Naive thymus-derived CD4-positive, alpha-beta T cell (primary cell): ENCODE measurements around the gene ASIP. TPM values are rescaled to one million over a fixed set of nuclear protein-coding genes. Genes with fewer than 3 reads are reported as not detected.

Experiments used
- ATAC-seq: fragments of 150-1000 bp; cut with Tn5 transposase; 2 replicates; pipeline ENCODE4 v1.10.0; 2021; ENCODE audit warnings: mild to moderate bottlenecking, moderate library complexity
- CTCF ChIA-PET: fragments of 350-600 bp; sonication (Branson Sonifier 250); formaldehyde crosslinking; loops from one replicate; lab custom pipeline; 2021; ENCODE audit warnings: antibody characterized with exemption; lab: Charles Lee
- POLR2A ChIA-PET: fragments of 350-600 bp; sonication (Branson Sonifier 250); formaldehyde crosslinking; loops from one replicate; lab custom pipeline; 2021; ENCODE audit warnings: antibody characterized with exemption, inconsistent platforms; lab: Charles Lee
- DNase-seq, 9 donors: peaks; one replicate each; pipeline versions ENCODE4 v3.0.0 to v3.0.0-alpha.2; 2020 to 2022; ENCODE audit warnings: mixed read lengths in 1 of 9
- H3K27ac ChIP-seq: one replicate; pipeline ENCODE4 v1.7.0; 2013; ENCODE audit warnings: mild to moderate bottlenecking, low read depth, low read length, moderate library complexity
- H3K27me3 ChIP-seq, 2 donors: one replicate each; pipeline ENCODE4 v1.7.0; 2013; ENCODE audit warnings: low read length in 2 of 2, mild to moderate bottlenecking in 2 of 2, moderate library complexity in 2 of 2; ENCODE audit not compliant: control insufficient read depth in 2 of 2, insufficient read depth in 2 of 2
- H3K36me3 ChIP-seq, 3 experiments: 1 replicate in 2 of 3; 2 replicates in 1 of 3; pipeline ENCODE4 v1.7.0; 2013; ENCODE audit warnings: low read length in 3 of 3, mild to moderate bottlenecking in 3 of 3, moderate library complexity in 1 of 3; ENCODE audit not compliant: insufficient read depth in 3 of 3, control insufficient read depth in 2 of 3
- H3K4me1 ChIP-seq, 2 donors: one replicate each; pipeline ENCODE4 v1.7.0; 2013; ENCODE audit warnings: low read length in 2 of 2, mild to moderate bottlenecking in 2 of 2, moderate library complexity in 1 of 2; ENCODE audit not compliant: control insufficient read depth in 2 of 2, insufficient read depth in 2 of 2
- H3K4me3 ChIP-seq: 2 replicates; pipeline ENCODE4 v1.7.0; 2013; ENCODE audit warnings: mild to moderate bottlenecking, low read length
- H3K9me3 ChIP-seq, 3 experiments: 1 replicate in 2 of 3; 2 replicates in 1 of 3; pipeline ENCODE4 v1.7.0; 2013; ENCODE audit warnings: low read length in 3 of 3; ENCODE audit not compliant: control insufficient read depth in 2 of 3
- H3K27ac Mint-ChIP-seq, 9 donors: one replicate each; pipeline ENCODE4 v1.8.0; 2020 to 2022; ENCODE audit warnings: mixed read lengths in 9 of 9, mild to moderate bottlenecking in 8 of 9, moderate library complexity in 5 of 9, inconsistent platforms in 2 of 9
- H3K27me3 Mint-ChIP-seq, 5 donors: one replicate each; pipeline ENCODE4 v1.8.0; 2021 to 2022; ENCODE audit warnings: mixed read lengths in 5 of 5, mild to moderate bottlenecking in 1 of 5
- H3K36me3 Mint-ChIP-seq, 5 donors: one replicate each; pipeline ENCODE4 v1.8.0; 2020 to 2022; ENCODE audit warnings: mixed read lengths in 5 of 5, mild to moderate bottlenecking in 3 of 5, inconsistent platforms in 1 of 5
- H3K4me1 Mint-ChIP-seq, 7 donors: one replicate each; pipeline ENCODE4 v1.8.0; 2020 to 2022; ENCODE audit warnings: mixed read lengths in 7 of 7, mild to moderate bottlenecking in 3 of 7, inconsistent platforms in 1 of 7
- H3K4me3 Mint-ChIP-seq, 10 donors: one replicate each; pipeline ENCODE4 v1.8.0; 2020 to 2022; ENCODE audit warnings: mild to moderate bottlenecking in 10 of 10, mixed read lengths in 10 of 10, moderate library complexity in 6 of 10, inconsistent platforms in 2 of 10
- H3K9me3 Mint-ChIP-seq, 11 donors: one replicate each; pipeline ENCODE4 v1.8.0; 2020 to 2022; ENCODE audit warnings: mixed read lengths in 11 of 11, mild to moderate bottlenecking in 4 of 11, inconsistent platforms in 1 of 11, moderate library complexity in 1 of 11
- intact Hi-C, 2 donors: fragments of 100-400 bp; cut with micrococcal nuclease; formaldehyde crosslinking; loops; one replicate each; pipeline ENCODE4 v1.15.1; 2023
- polyA plus RNA-seq, 2 donors: library from polyadenylated mRNA; unstranded; fragments of 300-500 nt; fragmentation: Illumina TruSeq; gene quantifications; one replicate each; pipeline ENCODE4 v1.2.3, GENCODE V29; 2021
- total RNA-seq, 6 experiments: library from RNA in 5 of 6; stranded (reverse) in 5 of 6; gene quantifications; 1 replicate in 5 of 6; 2 replicates in 1 of 6; pipeline ENCODE4 v1.2.3 and lab custom pipeline; 2021 to 2026

The ASIP gene
- total and polyA plus RNA-seq, 7 experiments from 2014 or later, result not detected

DNA sequence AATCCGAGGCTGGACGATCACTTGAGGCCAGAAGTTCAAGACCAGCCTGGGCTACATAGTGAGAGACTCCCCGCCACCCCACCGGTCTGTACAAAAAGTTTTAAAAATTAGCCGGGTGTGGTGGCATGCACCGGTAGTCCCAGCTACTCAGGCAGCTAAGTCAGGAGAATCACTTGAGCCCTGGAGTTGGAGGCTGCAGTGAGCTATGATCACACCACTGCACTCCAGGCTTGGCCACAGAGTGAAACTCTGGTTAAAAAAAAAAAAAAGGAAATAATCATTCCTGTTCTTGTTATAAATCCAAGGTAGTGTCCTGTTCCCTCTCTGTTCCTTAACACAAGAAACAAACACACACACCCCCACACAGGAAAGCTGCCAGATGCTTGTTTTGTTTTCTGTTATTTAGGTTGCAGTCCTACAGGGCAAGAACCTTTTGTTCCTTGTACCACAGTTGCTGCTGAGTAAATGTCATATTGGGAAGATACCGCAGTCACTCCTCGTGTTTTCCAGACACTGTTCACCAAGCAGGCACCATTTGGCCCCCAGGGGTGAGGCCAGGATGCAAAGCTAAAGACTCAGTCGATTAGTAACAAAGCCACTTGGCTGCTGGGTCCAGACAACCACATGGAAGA is 28.9 kb downstream of the ASIP start:
- Histone ChIP-seq H3K4me1 (no peaks in the 10 kb centered on the region), H3K27me3 (no peaks in the 10 kb centered on the region), H3K27ac (no peak overlapping the region), H3K36me3 (no peaks in the 10 kb centered on the region), H3K4me3 (no peak overlapping the region), H3K9me3 (no peaks in the 10 kb centered on the region)
- intact Hi-C loops, result no loop called here
- no peaks in the 10 kb centered on the region for H3K9me3 Mint-ChIP-seq
- peaks cover 0 to 12% (median 0%) of the 10 kb centered on the region in 5 donors for H3K27me3 Mint-ChIP-seq
- ChIA-PET CTCF (no interaction called here), POLR2A (no interaction called here)
- ATAC-seq (no peak), DNase-seq (no peak)
- H3K4me1 Mint-ChIP-seq, result peaks cover 0 to 5% (median 3%) of the 10 kb centered on the region in 7 donors
- H3K4me3 Mint-ChIP-seq, result peak overlapping the region in 1 of 10 donors; percentile 72
- peaks cover 0 to 14% (median 5%) of the 10 kb centered on the region in 5 donors for H3K36me3 Mint-ChIP-seq
- no peak overlapping the region for H3K27ac Mint-ChIP-seq

- no peaks in the 10 kb centered on the region for H3K9me3 Mint-ChIP-seq
- ATAC-seq (no peak), DNase-seq (no peak)
- CTCF ChIA-PET, result no interaction called here
- intact Hi-C loops, result no loop called here
- Histone ChIP-seq H3K27ac (no peak overlapping the region), H3K4me1 (no peaks in the 10 kb centered on the region), H3K36me3 (peaks cover 0 to 6% (median 0%) of the 10 kb centered on the region in 3 experiments), H3K9me3 (no peaks in the 10 kb centered on the region), H3K27me3 (no peaks in the 10 kb centered on the region), H3K4me3 (no peak overlapping the region)
- H3K27me3 Mint-ChIP-seq, result peaks cover 0 to 11% (median 0%) of the 10 kb centered on the region in 5 donors
- no peak overlapping the region for H3K27ac Mint-ChIP-seq
- peaks cover 0 to 5% (median 3%) of the 10 kb centered on the region in 7 donors for H3K4me1 Mint-ChIP-seq
- peaks cover 0 to 17% (median 7%) of the 10 kb centered on the region in 5 donors for H3K36me3 Mint-ChIP-seq
- no peak overlapping the region for H3K4me3 Mint-ChIP-seq
- POLR2A ChIA-PET, result no interaction called here
These were observed 30.7 kb downstream of the ASIP start for GRCh38 chr20:34271956-34272355.

GRCh38 chr20:34274694-34275093 is 33.5 kb downstream of the ASIP start:
- Mint-ChIP-seq H3K9me3 (no peaks in the 10 kb centered on the region), H3K36me3 (peaks cover 0 to 34% (median 9%) of the 10 kb centered on the region in 5 donors), H3K4me3 (no peak overlapping the region), H3K27me3 (no peaks in the 10 kb centered on the region), H3K27ac (no peak overlapping the region), H3K4me1 (peaks cover 0 to 2% (median 0%) of the 10 kb centered on the region in 7 donors)
- ChIA-PET POLR2A (no interaction called here), CTCF (no interaction called here)
- Histone ChIP-seq H3K9me3 (no peaks in the 10 kb centered on the region), H3K27ac (no peak overlapping the region), H3K4me1 (no peaks in the 10 kb centered on the region), H3K36me3 (peaks cover 0 to 15% (median 0%) of the 10 kb centered on the region in 3 experiments), H3K4me3 (no peak overlapping the region), H3K27me3 (no peaks in the 10 kb centered on the region)
- no peak for ATAC-seq
- intact Hi-C loops, result no loop called here
- DNase-seq, result no peak

- H3K27me3 Mint-ChIP-seq, result no peaks in the 10 kb centered on the region
- POLR2A ChIA-PET, result no interaction called here
- H3K9me3 Mint-ChIP-seq, result no peaks in the 10 kb centered on the region
- no peak overlapping the region for H3K27ac ChIP-seq
- H3K36me3 Mint-ChIP-seq, result peaks cover 7 to 56% (median 16%) of the 10 kb centered on the region in 5 donors
- H3K4me3 Mint-ChIP-seq, result no peak overlapping the region
- no peaks in the 10 kb centered on the region for H3K27me3 ChIP-seq
- no peak overlapping the region for H3K27ac Mint-ChIP-seq
- no peak for DNase-seq
- H3K36me3 ChIP-seq, result peaks cover 0 to 53% (median 0%) of the 10 kb centered on the region in 3 experiments
- H3K4me3 ChIP-seq, result no peak overlapping the region
- CTCF ChIA-PET, result no interaction called here
- no peaks in the 10 kb centered on the region for H3K4me1 ChIP-seq
- intact Hi-C loops, result no loop called here
- H3K9me3 ChIP-seq, result no peaks in the 10 kb centered on the region
- no peak for ATAC-seq
- peaks cover 0 to 2% (median 0%) of the 10 kb centered on the region in 7 donors for H3K4me1 Mint-ChIP-seq
These were observed 40.0 kb downstream of the ASIP start for GRCh38 chr20:34281177-34281576.

DNA sequence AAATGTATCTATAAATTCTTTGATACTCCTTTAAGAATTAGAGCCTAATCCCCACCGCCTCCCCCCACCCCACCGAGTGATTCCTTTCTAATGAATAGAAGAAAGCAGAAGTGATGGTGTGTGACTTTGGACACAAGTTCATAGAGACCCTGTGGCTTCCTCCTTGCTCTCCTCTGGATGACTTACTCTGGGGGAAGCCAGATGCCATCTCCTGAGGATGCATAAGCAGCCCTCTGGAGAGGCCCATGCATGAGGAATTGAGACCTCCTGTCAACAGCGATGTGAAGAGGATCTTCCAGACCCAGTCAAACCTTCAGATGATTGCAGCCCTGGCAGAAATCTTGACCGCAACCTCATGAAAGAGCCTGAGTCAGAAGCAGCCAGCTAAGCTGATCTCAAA is 40.8 kb downstream of the ASIP start:
- ChIA-PET CTCF (no interaction called here), POLR2A (interaction anchor here (0.6 kb wide), 1 partner anchor 135 kb away, joined by 3 read pairs; no protein-coding TSS in a partner anchor)
- Mint-ChIP-seq H3K27ac (no peak overlapping the region), H3K36me3 (peaks cover 7 to 59% (median 16%) of the 10 kb centered on the region in 5 donors), H3K9me3 (no peaks in the 10 kb centered on the region), H3K27me3 (no peaks in the 10 kb centered on the region), H3K4me1 (peaks cover 0 to 2% (median 0%) of the 10 kb centered on the region in 7 donors), H3K4me3 (no peak overlapping the region)
- no peaks in the 10 kb centered on the region for H3K27me3 ChIP-seq
- ATAC-seq, result no peak
- intact Hi-C loops, result no loop called here
- H3K9me3 ChIP-seq, result no peaks in the 10 kb centered on the region
- H3K4me3 ChIP-seq, result no peak overlapping the region
- DNase-seq, result no peak
- H3K36me3 ChIP-seq, result peaks cover 0 to 53% (median 0%) of the 10 kb centered on the region in 3 experiments
- H3K27ac ChIP-seq, result no peak overlapping the region
- H3K4me1 ChIP-seq, result no peaks in the 10 kb centered on the region

DNA sequence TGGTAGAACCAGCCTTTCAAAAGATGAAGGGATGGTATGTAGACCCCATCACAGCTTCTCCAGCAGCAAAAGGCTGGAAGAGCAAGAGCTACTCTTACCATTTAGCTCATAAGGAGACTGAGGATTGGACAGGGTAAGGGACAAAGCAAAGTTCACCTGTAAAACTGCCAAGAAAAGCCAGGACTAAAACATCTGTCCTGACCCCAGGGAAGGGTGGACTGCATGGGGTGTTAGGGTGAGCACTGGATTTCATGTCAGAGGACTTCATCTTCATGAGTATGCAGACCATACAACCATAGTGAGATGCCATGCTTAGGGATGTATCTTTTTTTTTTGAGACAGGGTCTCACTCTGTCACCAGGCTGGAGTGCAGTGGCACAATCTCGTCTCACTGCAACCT is 42.6 kb downstream of the ASIP start:
- POLR2A ChIA-PET, result no interaction called here

GRCh38 chr20:34285450-34285849 is 44.2 kb downstream of the ASIP start:
- CTCF ChIA-PET, result no interaction called here
- POLR2A ChIA-PET, result no interaction called here
- ATAC-seq, result no peak
- no peak overlapping the region for H3K27ac ChIP-seq
- Mint-ChIP-seq H3K4me3 (no peak overlapping the region), H3K4me1 (peaks cover 0 to under 1% (median 0%) of the 10 kb centered on the region in 7 donors), H3K27me3 (no peaks in the 10 kb centered on the region), H3K36me3 (peaks cover 5 to 50% (median 14%) of the 10 kb centered on the region in 5 donors), H3K27ac (no peak overlapping the region), H3K9me3 (no peaks in the 10 kb centered on the region)
- peaks cover 0 to 64% (median 0%) of the 10 kb centered on the region in 3 experiments for H3K36me3 ChIP-seq
- H3K4me1 ChIP-seq, result no peaks in the 10 kb centered on the region
- intact Hi-C loops, result no loop called here
- no peaks in the 10 kb centered on the region for H3K27me3 ChIP-seq
- H3K4me3 ChIP-seq, result no peak overlapping the region
- no peaks in the 10 kb centered on the region for H3K9me3 ChIP-seq
- DNase-seq, result no peak

More for the DNA sequence above, 42.6 kb downstream of the ASIP start:
- no peaks in the 10 kb centered on the region for H3K27me3 Mint-ChIP-seq
- H3K9me3 Mint-ChIP-seq, result no peaks in the 10 kb centered on the region
- H3K27ac Mint-ChIP-seq, result no peak overlapping the region
- ATAC-seq, result no peak
- H3K4me3 ChIP-seq, result no peak overlapping the region
- H3K36me3 ChIP-seq, result peaks cover 0 to 60% (median 0%) of the 10 kb centered on the region in 3 experiments
- CTCF ChIA-PET, result no interaction called here
- H3K4me1 Mint-ChIP-seq, result peaks cover 0 to 2% (median 0%) of the 10 kb centered on the region in 7 donors
- H3K4me1 ChIP-seq, result no peaks in the 10 kb centered on the region
- H3K27ac ChIP-seq, result no peak overlapping the region
- intact Hi-C loops, result no loop called here
- DNase-seq, result no peak
- H3K36me3 Mint-ChIP-seq, result peaks cover 7 to 52% (median 17%) of the 10 kb centered on the region in 5 donors
- H3K27me3 ChIP-seq, result no peaks in the 10 kb centered on the region
- no peaks in the 10 kb centered on the region for H3K9me3 ChIP-seq
- H3K4me3 Mint-ChIP-seq, result no peak overlapping the region
